Thoracic aorta (tissue), 2 donors: ENCODE measurements around the gene ATP2A2. TPM values are rescaled to one million over a fixed set of nuclear protein-coding genes. Genes with fewer than 3 reads are reported as not detected.
"Not testable (repeated sequence)": the region's sequence is repeated elsewhere in the genome, so short reads cannot be mapped to it uniquely, and the experiment has no call there.

ENCODE experiments used
- ATAC-seq: fragments of 150-250 bp; one replicate; pipeline ENCODE4 v1.8.0; 2017; ENCODE audit warnings: low read depth; ENCODE audit not compliant: insufficient number of reproducible peaks, low FRiP score
- DNase-seq: peaks from one replicate; pipeline ENCODE4 v3.0.0-alpha.2; 2020; ENCODE audit warnings: low spot score
- H3K27ac ChIP-seq, 2 donors: fragments of 200-600 bp; sonication (generic); 1 replicate in 1 of 2; 2 replicates in 1 of 2; pipeline ENCODE4 v1.5.1; 2016; ENCODE audit warnings: mild to moderate bottlenecking in 2 of 2, moderate library complexity in 2 of 2
- H3K27me3 ChIP-seq: fragments of 200-600 bp; sonication (generic); replicated peaks from 2 replicates; pipeline ENCODE4 v1.6.0; 2016; ENCODE audit warnings: mild to moderate bottlenecking; ENCODE audit not compliant: insufficient read depth
- H3K36me3 ChIP-seq: fragments of 200-600 bp; sonication (generic); one replicate; pipeline ENCODE4 v1.5.1; 2016
- H3K4me1 ChIP-seq, 2 donors: fragments of 200-600 bp; sonication (generic); 1 replicate in 1 of 2; 2 replicates in 1 of 2; pipeline versions ENCODE4 v1.5.1 to v1.6.0; 2016; ENCODE audit warnings: low read depth in 2 of 2, mild to moderate bottlenecking in 1 of 2; ENCODE audit not compliant: control insufficient read depth in 1 of 2
- H3K4me3 ChIP-seq: fragments of 200-600 bp; sonication (generic); 2 replicates; pipeline ENCODE4 v1.5.1; 2016; ENCODE audit warnings: mild to moderate bottlenecking
- H3K9me3 ChIP-seq: fragments of 200-600 bp; sonication (generic); 2 replicates; pipeline ENCODE4 v1.5.1; 2016
- total RNA-seq, 2 donors: library from RNA; depleted of rRNA; stranded (reverse); fragments of >200 nt; gene quantifications; one replicate each; pipeline versions ENCODE4 v1.1.0 to v1.2.3, GENCODE V29; 2016
- TF ChIP-seq, protein P1 (sequence below): fragments of 200-600 bp; sonication (generic); IDR thresholded peaks from one replicate; pipeline ENCODE4 v1.5.1; 2019; ENCODE audit warnings: antibody characterized with exemption

Gene ATP2A2
- total RNA-seq, 2 donors from 2014 or later = 226 to 290 TPM

DNA sequence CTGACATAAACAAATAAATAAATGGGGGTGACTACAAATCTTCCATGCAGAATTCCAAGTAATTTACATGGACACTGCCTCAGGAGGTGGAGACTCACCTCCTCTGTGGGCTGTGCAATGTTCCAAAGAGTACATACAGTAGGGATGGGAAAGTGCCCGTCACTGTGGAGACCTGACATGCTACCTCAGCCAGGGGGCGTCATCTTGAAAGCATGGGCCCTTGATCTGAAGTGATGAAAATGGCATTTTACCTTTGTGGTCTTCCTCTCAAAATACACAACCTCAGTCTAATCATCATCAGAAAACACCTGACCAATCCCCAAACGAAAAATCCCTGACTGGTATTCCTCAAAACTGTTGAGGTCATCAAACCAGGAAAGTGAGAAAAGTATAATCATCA lies 74.0 kb downstream of the ATP2A2 start:
- Histone ChIP-seq H3K9me3 (no peaks in the 10 kb centered on the region), H3K4me1 (peaks cover 0 to 8% of the 10 kb centered on the region in 2 donors), H3K27me3 (no peaks in the 10 kb centered on the region), H3K36me3 (peaks cover 11% of the 10 kb centered on the region), H3K4me3 (no peak overlapping the region), H3K27ac (peak overlapping the region in 1 of 2 donors; percentile 11)
- no peak for ATAC-seq
- TF ChIP-seq, protein P1, sequence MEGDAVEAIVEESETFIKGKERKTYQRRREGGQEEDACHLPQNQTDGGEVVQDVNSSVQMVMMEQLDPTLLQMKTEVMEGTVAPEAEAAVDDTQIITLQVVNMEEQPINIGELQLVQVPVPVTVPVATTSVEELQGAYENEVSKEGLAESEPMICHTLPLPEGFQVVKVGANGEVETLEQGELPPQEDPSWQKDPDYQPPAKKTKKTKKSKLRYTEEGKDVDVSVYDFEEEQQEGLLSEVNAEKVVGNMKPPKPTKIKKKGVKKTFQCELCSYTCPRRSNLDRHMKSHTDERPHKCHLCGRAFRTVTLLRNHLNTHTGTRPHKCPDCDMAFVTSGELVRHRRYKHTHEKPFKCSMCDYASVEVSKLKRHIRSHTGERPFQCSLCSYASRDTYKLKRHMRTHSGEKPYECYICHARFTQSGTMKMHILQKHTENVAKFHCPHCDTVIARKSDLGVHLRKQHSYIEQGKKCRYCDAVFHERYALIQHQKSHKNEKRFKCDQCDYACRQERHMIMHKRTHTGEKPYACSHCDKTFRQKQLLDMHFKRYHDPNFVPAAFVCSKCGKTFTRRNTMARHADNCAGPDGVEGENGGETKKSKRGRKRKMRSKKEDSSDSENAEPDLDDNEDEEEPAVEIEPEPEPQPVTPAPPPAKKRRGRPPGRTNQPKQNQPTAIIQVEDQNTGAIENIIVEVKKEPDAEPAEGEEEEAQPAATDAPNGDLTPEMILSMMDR = no peak
- DNase-seq = no peak

GRCh38 chr12:110358384-110359097 lies 77.5 kb downstream of the ATP2A2 start:
- H3K4me1 ChIP-seq, ATAC-seq, H3K27me3 ChIP-seq, H3K27ac ChIP-seq, DNase-seq, H3K4me3 ChIP-seq, H3K9me3 ChIP-seq, H3K36me3 ChIP-seq: not testable (repeated sequence)
- TF ChIP-seq, protein P1 = peak; percentile 29

GRCh38 chr12:110361216-110361615 lies 80.2 kb downstream of the ATP2A2 start:
- Histone ChIP-seq H3K36me3 (no peaks in the 10 kb centered on the region), H3K4me1 (peaks cover 0 to 11% of the 10 kb centered on the region in 2 donors), H3K27ac (no peak overlapping the region), H3K9me3 (no peaks in the 10 kb centered on the region), H3K4me3 (no peak overlapping the region), H3K27me3 (no peaks in the 10 kb centered on the region)
- ATAC-seq (no peak), DNase-seq (no peak)
- TF ChIP-seq, protein P1 = no peak

GRCh38 chr12:110365489-110366320 lies 84.7 kb downstream of the ATP2A2 start:
- Histone ChIP-seq H3K36me3 (no peaks in the 10 kb centered on the region), H3K27ac (peak overlapping the region; percentile 40 to 80), H3K4me1 (peaks cover 17 to 49% of the 10 kb centered on the region in 2 donors), H3K4me3 (no peak overlapping the region), H3K27me3 (no peaks in the 10 kb centered on the region), H3K9me3 (no peaks in the 10 kb centered on the region)
- TF ChIP-seq, protein P1 = no peak
- DNase-seq (no peak), ATAC-seq (no peak)
